AG04450 (cell line): ENCODE data around the gene CEACAM3. TPM values are rescaled to one million over a fixed set of nuclear protein-coding genes. Genes with fewer than 3 reads are reported as not detected.

Source experiments
- CTCF ChIA-PET: fragments of 300-600, 350-600 bp; formaldehyde crosslinking; extraction: SDS; loops from one replicate; lab custom pipeline; 2022; ENCODE audit warnings: antibody characterized with exemption, inconsistent platforms; lab: Charles Lee
- POLR2A ChIA-PET: fragments of 350-600 bp; formaldehyde crosslinking; extraction: SDS; loops from one replicate; lab custom pipeline; 2021; ENCODE audit warnings: antibody characterized with exemption, inconsistent platforms; lab: Yijun Ruan, JAX
- DNase-seq: peaks from one replicate; pipeline ENCODE4 v3.0.0-alpha.2; 2011; ENCODE audit warnings: low read depth, low spot score
- H3K27ac ChIP-seq: one replicate; pipeline ENCODE4 v1.5.1; 2012; ENCODE audit warnings: low read depth, low read length, control low read depth
- H3K27me3 ChIP-seq: one replicate; pipeline ENCODE4 v1.6.0; 2012; ENCODE audit warnings: low read length; ENCODE audit not compliant: control insufficient read depth, insufficient read depth
- H3K4me3 ChIP-seq: 2 replicates; pipeline ENCODE4 v1.5.1; 2011; ENCODE audit warnings: mild to moderate bottlenecking, low read depth, low read length, control low read depth
- H3K9me3 ChIP-seq: 2 replicates; pipeline ENCODE4 v1.5.1; 2012; ENCODE audit warnings: low read length; ENCODE audit not compliant: control insufficient read depth, insufficient read depth
- polyA plus RNA-seq: library from polyadenylated mRNA; depleted of rRNA; stranded (reverse); fragments of >200 nt; gene quantifications from 2 replicates; pipeline ENCODE4 v1.2.3, GENCODE V29; 2011
- TF ChIP-seq, protein P1 (sequence below): IDR thresholded peaks from 2 replicates; pipeline ENCODE4 v1.5.1; 2011; ENCODE audit warnings: low read depth, low read length, control low read depth, inconsistent platforms

The CEACAM3 gene
- polyA plus RNA-seq, 1 experiment, result not detected

DNA sequence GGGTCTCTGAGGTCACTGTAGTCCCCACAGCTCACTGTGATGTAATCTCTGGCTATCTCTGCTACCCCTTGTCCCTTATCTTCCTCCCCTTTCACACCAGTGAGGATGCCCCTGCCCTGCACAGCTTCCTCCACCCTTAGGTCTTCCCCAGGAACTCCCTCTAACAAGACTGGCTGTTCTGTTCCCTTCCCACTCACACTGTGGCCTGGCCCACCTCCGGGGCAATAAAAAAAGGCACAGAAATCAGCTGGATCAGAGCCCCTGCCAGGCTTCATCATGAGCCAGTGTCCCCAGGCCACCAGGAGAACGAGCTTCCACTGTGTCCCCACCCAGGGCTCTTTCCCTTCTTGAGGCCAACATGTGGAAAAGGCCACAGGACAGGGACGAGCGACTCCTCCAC is 4.6 kb downstream of the CEACAM3 start:
- CTCF ChIA-PET, result no interaction called here
- H3K27ac ChIP-seq, result no peak overlapping the region

GRCh38 chr19:41801792-41802211 is 5.4 kb downstream of the CEACAM3 start:
- TF ChIP-seq, protein P1, sequence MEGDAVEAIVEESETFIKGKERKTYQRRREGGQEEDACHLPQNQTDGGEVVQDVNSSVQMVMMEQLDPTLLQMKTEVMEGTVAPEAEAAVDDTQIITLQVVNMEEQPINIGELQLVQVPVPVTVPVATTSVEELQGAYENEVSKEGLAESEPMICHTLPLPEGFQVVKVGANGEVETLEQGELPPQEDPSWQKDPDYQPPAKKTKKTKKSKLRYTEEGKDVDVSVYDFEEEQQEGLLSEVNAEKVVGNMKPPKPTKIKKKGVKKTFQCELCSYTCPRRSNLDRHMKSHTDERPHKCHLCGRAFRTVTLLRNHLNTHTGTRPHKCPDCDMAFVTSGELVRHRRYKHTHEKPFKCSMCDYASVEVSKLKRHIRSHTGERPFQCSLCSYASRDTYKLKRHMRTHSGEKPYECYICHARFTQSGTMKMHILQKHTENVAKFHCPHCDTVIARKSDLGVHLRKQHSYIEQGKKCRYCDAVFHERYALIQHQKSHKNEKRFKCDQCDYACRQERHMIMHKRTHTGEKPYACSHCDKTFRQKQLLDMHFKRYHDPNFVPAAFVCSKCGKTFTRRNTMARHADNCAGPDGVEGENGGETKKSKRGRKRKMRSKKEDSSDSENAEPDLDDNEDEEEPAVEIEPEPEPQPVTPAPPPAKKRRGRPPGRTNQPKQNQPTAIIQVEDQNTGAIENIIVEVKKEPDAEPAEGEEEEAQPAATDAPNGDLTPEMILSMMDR, result no peak
- CTCF ChIA-PET, result no interaction called here
- DNase-seq, result no peak
- no peaks in the 10 kb centered on the region for H3K27me3 ChIP-seq
- no peaks in the 10 kb centered on the region for H3K9me3 ChIP-seq
- H3K4me3 ChIP-seq, result no peak overlapping the region
- H3K27ac ChIP-seq, result no peak overlapping the region
- POLR2A ChIA-PET, result no interaction called here

More for the DNA sequence above, 4.6 kb downstream of the CEACAM3 start:
- TF ChIP-seq, protein P1, result no peak
- DNase-seq, result no peak
- H3K9me3 ChIP-seq, result no peaks in the 10 kb centered on the region
- no peaks in the 10 kb centered on the region for H3K27me3 ChIP-seq
- H3K4me3 ChIP-seq, result no peak overlapping the region
- POLR2A ChIA-PET, result no interaction called here

GRCh38 chr19:41802770-41803169 is 6.4 kb downstream of the CEACAM3 start:
- Histone ChIP-seq H3K9me3 (no peaks in the 10 kb centered on the region), H3K4me3 (no peak overlapping the region), H3K27me3 (no peaks in the 10 kb centered on the region), H3K27ac (no peak overlapping the region)
- no peak for DNase-seq
- ChIA-PET CTCF (interaction anchor here (0.6 kb wide), 1 partner anchor 50 kb away, joined by 3 read pairs; no protein-coding TSS in a partner anchor), POLR2A (no interaction called here)
- TF ChIP-seq, protein P1, result no peak

DNA sequence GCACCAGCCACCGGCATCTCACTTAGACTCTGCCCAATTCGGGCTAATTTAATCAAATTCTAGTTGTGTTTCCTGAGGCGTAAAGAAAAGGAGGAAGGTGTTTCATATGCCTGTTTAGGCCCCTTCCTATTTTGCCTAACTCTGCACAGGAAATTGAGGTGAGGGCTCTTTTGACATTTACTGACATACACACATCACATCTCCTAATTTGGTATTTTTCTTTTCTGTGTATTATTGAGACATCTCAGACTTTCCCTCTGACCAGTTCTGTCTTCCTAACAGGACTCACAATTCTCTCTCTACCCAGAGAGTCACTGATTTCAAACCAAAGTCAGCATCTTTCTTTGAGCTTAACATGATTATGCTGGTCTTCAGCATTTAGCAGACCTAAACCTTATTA is 7.9 kb downstream of the CEACAM3 start:
- ChIA-PET CTCF (interaction anchor here (1.0 kb wide), 1 partner anchor 10 kb away, joined by 3 read pairs; no protein-coding TSS in a partner anchor), POLR2A (no interaction called here)
- no peaks in the 10 kb centered on the region for H3K9me3 ChIP-seq
- no peak for DNase-seq
- TF ChIP-seq, protein P1, result no peak
- no peaks in the 10 kb centered on the region for H3K27me3 ChIP-seq
- no peak overlapping the region for H3K4me3 ChIP-seq
- H3K27ac ChIP-seq, result no peak overlapping the region

DNA sequence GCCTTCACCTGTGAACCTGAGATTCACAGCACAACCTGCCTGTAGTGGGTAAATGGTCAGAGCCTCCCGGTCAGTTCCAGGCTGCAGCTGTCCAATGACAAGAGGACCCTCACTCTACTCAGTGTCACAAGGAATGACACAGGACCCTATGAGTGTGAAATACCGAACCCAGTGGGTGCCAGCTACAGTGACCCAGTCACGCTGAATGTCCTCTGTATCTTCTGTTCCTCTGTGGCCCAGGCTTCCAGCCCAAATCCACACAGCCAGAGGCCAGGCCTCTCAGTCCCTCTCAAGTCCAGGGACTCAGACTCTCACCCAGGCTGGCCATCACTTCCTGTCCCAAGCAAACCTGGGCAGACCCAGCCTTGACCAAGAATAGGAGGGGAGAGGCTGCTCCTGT is 10.8 kb downstream of the CEACAM3 start:
- DNase-seq, result no peak
- ChIA-PET CTCF (no interaction called here), POLR2A (no interaction called here)
- TF ChIP-seq, protein P1, result no peak
- Histone ChIP-seq H3K27me3 (no peaks in the 10 kb centered on the region), H3K4me3 (no peak overlapping the region), H3K27ac (no peak overlapping the region), H3K9me3 (no peaks in the 10 kb centered on the region)
